Measurements from ENCODE around the gene PRELID3B.
"Not testable (repeated sequence)": the region's sequence is repeated elsewhere in the genome, so short reads cannot be mapped to it uniquely, and the experiment has no call there.

The PRELID3B gene

GRCh38 chr20:59047938-59048680, 5.5 kb upstream of the PRELID3B start:
- no peak overlapping the region for H3K4me3 ChIP-seq (ENCODE audit: low read length)

DNA sequence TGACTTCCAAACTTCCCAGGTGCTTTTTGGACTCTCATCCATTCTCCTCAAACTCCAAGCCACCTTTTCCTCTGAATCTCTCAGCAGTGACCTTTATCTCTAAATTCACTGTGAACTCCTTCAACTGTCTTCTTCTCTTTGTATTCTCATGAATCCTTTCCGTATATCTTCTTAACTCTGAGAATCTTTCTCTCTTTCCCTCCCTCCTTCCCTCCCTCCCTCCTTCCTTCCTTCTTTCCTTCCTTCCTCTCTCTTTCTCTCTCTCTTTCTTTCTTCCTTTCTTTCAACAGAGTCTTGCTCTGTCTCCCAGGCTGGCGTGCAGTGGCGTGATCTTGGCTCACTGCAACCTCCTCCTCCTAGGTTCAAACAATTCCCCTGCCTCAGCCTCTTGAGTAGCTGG, 4.3 kb upstream of the PRELID3B start:
- peaks cover 30% of the 10 kb centered on the region for H3K27me3 ChIP-seq (ENCODE audit: control insufficient read depth, insufficient read depth, low read length)
- no peaks in the 10 kb centered on the region for H3K9me3 ChIP-seq (replicated peaks; ENCODE audit: low read length)
- H3K4me1 ChIP-seq (ENCODE audit: control insufficient read depth, insufficient read depth, low read length) = peaks cover 12% of the 10 kb centered on the region
- H3K36me3 ChIP-seq (ENCODE audit: insufficient read depth, low read length) = no peaks in the 10 kb centered on the region
- no peak overlapping the region for H3K9ac ChIP-seq (ENCODE audit: low read depth, low read length)
- H3K4me3 ChIP-seq (ENCODE audit: low read length) = no peak overlapping the region
- no peak overlapping the region for H3K4me2 ChIP-seq (ENCODE audit: low read length)

More at GRCh38 chr20:59047938-59048680, 5.5 kb upstream of the PRELID3B start:
- peaks cover 8% of the 10 kb centered on the region for H3K4me1 ChIP-seq (ENCODE audit: control insufficient read depth, insufficient read depth, low read length)
- H3K36me3 ChIP-seq (ENCODE audit: insufficient read depth, low read length) = no peaks in the 10 kb centered on the region
- H3K4me2 ChIP-seq (ENCODE audit: low read length) = peak overlapping the region; percentile 43
- no peaks in the 10 kb centered on the region for H3K9me3 ChIP-seq (replicated peaks; ENCODE audit: low read length)
- no peak overlapping the region for H3K9ac ChIP-seq (ENCODE audit: low read depth, low read length)
- H3K27me3 ChIP-seq (ENCODE audit: control insufficient read depth, insufficient read depth, low read length) = peaks cover 42% of the 10 kb centered on the region

- H3K27me3 ChIP-seq (ENCODE audit: control insufficient read depth, insufficient read depth, low read length) = peaks cover 13% of the 10 kb centered on the region
- H3K4me2 ChIP-seq (ENCODE audit: low read length) = no peak overlapping the region
- peaks cover 31% of the 10 kb centered on the region for H3K4me1 ChIP-seq (ENCODE audit: control insufficient read depth, insufficient read depth, low read length)
- H3K4me3 ChIP-seq (ENCODE audit: low read length) = no peak overlapping the region
- no peaks in the 10 kb centered on the region for H3K9me3 ChIP-seq (replicated peaks; ENCODE audit: low read length)
- H3K9ac ChIP-seq (ENCODE audit: low read depth, low read length) = no peak overlapping the region
- H3K36me3 ChIP-seq (ENCODE audit: insufficient read depth, low read length) = peaks cover 5% of the 10 kb centered on the region
These were observed 2.2 kb upstream of the PRELID3B start for GRCh38 chr20:59044796-59045195.

- Histone ChIP-seq H3K27me3 (ENCODE audit: control insufficient read depth, insufficient read depth, low read length) (peaks cover 10% of the 10 kb centered on the region), H3K4me3 (ENCODE audit: low read length) (no peak overlapping the region), H3K36me3 (ENCODE audit: insufficient read depth, low read length) (peaks cover 5% of the 10 kb centered on the region), H3K4me1 (ENCODE audit: control insufficient read depth, insufficient read depth, low read length) (peaks cover 32% of the 10 kb centered on the region), H3K9me3 (replicated peaks; ENCODE audit: low read length) (no peaks in the 10 kb centered on the region), H3K4me2 (ENCODE audit: low read length) (no peak overlapping the region), H3K9ac (ENCODE audit: low read depth, low read length) (no peak overlapping the region)
These were observed 1.7 kb upstream of the PRELID3B start for GRCh38 chr20:59044295-59044694.

GRCh38 chr20:59043698-59044097, 1.1 kb upstream of the PRELID3B start:
- Histone ChIP-seq H3K4me3 (ENCODE audit: low read length) (no peak overlapping the region), H3K27me3 (ENCODE audit: control insufficient read depth, insufficient read depth, low read length) (peaks cover 10% of the 10 kb centered on the region), H3K4me2 (ENCODE audit: low read length) (peak overlapping the region; percentile 85), H3K36me3 (ENCODE audit: insufficient read depth, low read length) (peaks cover 5% of the 10 kb centered on the region), H3K4me1 (ENCODE audit: control insufficient read depth, insufficient read depth, low read length) (peaks cover 32% of the 10 kb centered on the region), H3K9ac (ENCODE audit: low read depth, low read length) (no peak overlapping the region), H3K9me3 (replicated peaks; ENCODE audit: low read length) (no peaks in the 10 kb centered on the region)

GRCh38 chr20:59042796-59043631, 428 bp upstream of the PRELID3B start:
- peaks cover 30% of the 10 kb centered on the region for H3K4me1 ChIP-seq (ENCODE audit: control insufficient read depth, insufficient read depth, low read length)
- H3K4me2 ChIP-seq (ENCODE audit: low read length) = peak overlapping the region; percentile 94
- peak overlapping the region; percentile 85 for H3K9ac ChIP-seq (ENCODE audit: low read depth, low read length)
- H3K4me3 ChIP-seq (ENCODE audit: low read length) = peak overlapping the region; percentile 89
- H3K27me3 ChIP-seq (ENCODE audit: control insufficient read depth, insufficient read depth, low read length) = peaks cover 4% of the 10 kb centered on the region
- H3K9me3 ChIP-seq (replicated peaks; ENCODE audit: low read length) = no peaks in the 10 kb centered on the region
- peaks cover 6% of the 10 kb centered on the region for H3K36me3 ChIP-seq (ENCODE audit: insufficient read depth, low read length)

GRCh38 chr20:59041487-59041886, 1.1 kb downstream of the PRELID3B start:
- Histone ChIP-seq H3K4me1 (ENCODE audit: control insufficient read depth, insufficient read depth, low read length) (peaks cover 29% of the 10 kb centered on the region), H3K4me3 (ENCODE audit: low read length) (peak overlapping the region; percentile 89), H3K9ac (ENCODE audit: low read depth, low read length) (peak overlapping the region; percentile 85), H3K4me2 (ENCODE audit: low read length) (peak overlapping the region; percentile 94), H3K36me3 (ENCODE audit: insufficient read depth, low read length) (peaks cover 21% of the 10 kb centered on the region)
- not testable (repeated sequence) for H3K27me3 ChIP-seq (ENCODE audit: control insufficient read depth, insufficient read depth, low read length); H3K9me3 ChIP-seq (replicated peaks; ENCODE audit: low read length)

- H3K9me3 ChIP-seq (replicated peaks; ENCODE audit: low read length) = no peaks in the 10 kb centered on the region
- H3K36me3 ChIP-seq (ENCODE audit: insufficient read depth, low read length) = peaks cover 29% of the 10 kb centered on the region
- peak overlapping the region; percentile 94 for H3K4me2 ChIP-seq (ENCODE audit: low read length)
- H3K4me1 ChIP-seq (ENCODE audit: control insufficient read depth, insufficient read depth, low read length) = peaks cover 29% of the 10 kb centered on the region
- no peak overlapping the region for H3K9ac ChIP-seq (ENCODE audit: low read depth, low read length)
- H3K4me3 ChIP-seq (ENCODE audit: low read length) = peak overlapping the region; percentile 30
- no peaks in the 10 kb centered on the region for H3K27me3 ChIP-seq (ENCODE audit: control insufficient read depth, insufficient read depth, low read length)
These were observed 1.9 kb downstream of the PRELID3B start for GRCh38 chr20:59040667-59041066.

GRCh38 chr20:59039233-59039632, 3.4 kb downstream of the PRELID3B start:
- no peaks in the 10 kb centered on the region for H3K9me3 ChIP-seq (replicated peaks; ENCODE audit: low read length)
- H3K27me3 ChIP-seq (ENCODE audit: control insufficient read depth, insufficient read depth, low read length) = no peaks in the 10 kb centered on the region
- H3K4me1 ChIP-seq (ENCODE audit: control insufficient read depth, insufficient read depth, low read length) = peaks cover 29% of the 10 kb centered on the region
- H3K4me2 ChIP-seq (ENCODE audit: low read length) = no peak overlapping the region
- H3K4me3 ChIP-seq (ENCODE audit: low read length) = no peak overlapping the region
- no peak overlapping the region for H3K9ac ChIP-seq (ENCODE audit: low read depth, low read length)
- peaks cover 37% of the 10 kb centered on the region for H3K36me3 ChIP-seq (ENCODE audit: insufficient read depth, low read length)

- Histone ChIP-seq H3K27me3 (ENCODE audit: control insufficient read depth, insufficient read depth, low read length) (no peaks in the 10 kb centered on the region), H3K4me1 (ENCODE audit: control insufficient read depth, insufficient read depth, low read length) (peaks cover 25% of the 10 kb centered on the region), H3K9ac (ENCODE audit: low read depth, low read length) (no peak overlapping the region), H3K4me3 (ENCODE audit: low read length) (no peak overlapping the region), H3K9me3 (replicated peaks; ENCODE audit: low read length) (no peaks in the 10 kb centered on the region), H3K36me3 (ENCODE audit: insufficient read depth, low read length) (peaks cover 46% of the 10 kb centered on the region), H3K4me2 (ENCODE audit: low read length) (no peak overlapping the region)
These were observed 5.2 kb downstream of the PRELID3B start for GRCh38 chr20:59037386-59037785.

GRCh38 chr20:59035381-59035780, 7.2 kb downstream of the PRELID3B start:
- peaks cover 41% of the 10 kb centered on the region for H3K36me3 ChIP-seq (ENCODE audit: insufficient read depth, low read length)
- no peak overlapping the region for H3K4me2 ChIP-seq (ENCODE audit: low read length)
- no peaks in the 10 kb centered on the region for H3K27me3 ChIP-seq (ENCODE audit: control insufficient read depth, insufficient read depth, low read length)
- no peak overlapping the region for H3K4me3 ChIP-seq (ENCODE audit: low read length)
- H3K4me1 ChIP-seq (ENCODE audit: control insufficient read depth, insufficient read depth, low read length) = peaks cover 22% of the 10 kb centered on the region
- H3K9ac ChIP-seq (ENCODE audit: low read depth, low read length) = no peak overlapping the region
- no peaks in the 10 kb centered on the region for H3K9me3 ChIP-seq (replicated peaks; ENCODE audit: low read length)

Measured in skeletal muscle satellite cell (primary cell).